Measurements from ENCODE around the gene NPC1L1.
"Not testable (repeated sequence)": the region's sequence is repeated elsewhere in the genome, so short reads cannot be mapped to it uniquely, and the experiment has no call there.

Gene NPC1L1

DNA sequence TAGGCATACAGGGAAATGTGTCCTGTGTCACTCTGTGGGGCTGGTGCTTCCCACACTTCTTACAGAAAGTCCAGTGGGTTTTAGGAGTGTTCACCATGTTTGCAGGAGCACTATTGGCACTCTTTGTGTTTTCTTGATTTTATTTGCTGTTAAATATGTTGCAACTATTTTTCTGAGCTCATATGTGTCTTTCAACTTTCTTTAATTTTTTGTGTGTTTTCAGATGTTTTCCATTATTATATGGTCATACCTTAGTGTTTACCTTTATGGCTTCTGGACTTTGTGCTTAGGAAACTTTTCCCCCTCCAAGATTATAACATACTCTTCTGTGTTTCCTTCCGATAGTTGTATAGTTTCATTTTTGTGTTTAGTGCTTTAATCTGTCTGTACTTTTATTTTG lies 29.9 kb downstream of the NPC1L1 start:
- in situ Hi-C loops (cut with HindIII; ENCODE audit: low sequenced_read_pairs) = no loop called here

DNA sequence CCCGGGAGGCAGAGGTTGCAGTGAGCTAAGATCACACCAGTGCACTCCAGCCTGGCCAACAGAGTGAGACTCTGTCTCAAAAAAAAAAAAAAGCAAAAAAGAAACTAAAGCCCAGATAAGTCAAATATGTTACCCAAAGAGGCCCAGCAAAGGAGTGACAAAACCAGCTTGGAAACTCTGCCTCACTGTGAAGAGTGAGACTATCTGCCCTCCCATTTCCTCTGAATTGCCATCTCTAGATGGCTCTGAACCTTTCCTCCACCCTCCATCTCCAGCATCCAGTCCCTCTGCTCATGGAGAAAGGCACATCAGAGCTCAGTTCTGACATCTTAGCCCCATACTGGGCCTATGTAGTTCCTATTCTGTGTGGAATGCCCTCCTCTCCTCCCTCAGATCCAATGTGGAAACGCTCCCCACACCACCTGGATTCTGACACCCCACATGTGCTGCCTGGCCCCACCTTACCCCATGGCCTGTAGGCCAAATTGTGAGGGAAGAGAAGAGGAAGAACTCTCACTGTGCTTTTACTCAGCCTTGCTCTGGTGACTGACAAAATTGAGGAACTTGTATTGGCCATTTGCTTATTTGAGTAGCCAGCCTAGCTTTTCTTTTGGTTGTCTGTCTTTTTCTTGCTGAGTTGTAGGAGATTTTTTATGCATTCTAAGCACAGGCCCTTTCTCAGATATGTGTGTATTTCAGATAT lies 32.7 kb downstream of the NPC1L1 start:
- in situ Hi-C loops (cut with HindIII; ENCODE audit: low sequenced_read_pairs) = no loop called here

DNA sequence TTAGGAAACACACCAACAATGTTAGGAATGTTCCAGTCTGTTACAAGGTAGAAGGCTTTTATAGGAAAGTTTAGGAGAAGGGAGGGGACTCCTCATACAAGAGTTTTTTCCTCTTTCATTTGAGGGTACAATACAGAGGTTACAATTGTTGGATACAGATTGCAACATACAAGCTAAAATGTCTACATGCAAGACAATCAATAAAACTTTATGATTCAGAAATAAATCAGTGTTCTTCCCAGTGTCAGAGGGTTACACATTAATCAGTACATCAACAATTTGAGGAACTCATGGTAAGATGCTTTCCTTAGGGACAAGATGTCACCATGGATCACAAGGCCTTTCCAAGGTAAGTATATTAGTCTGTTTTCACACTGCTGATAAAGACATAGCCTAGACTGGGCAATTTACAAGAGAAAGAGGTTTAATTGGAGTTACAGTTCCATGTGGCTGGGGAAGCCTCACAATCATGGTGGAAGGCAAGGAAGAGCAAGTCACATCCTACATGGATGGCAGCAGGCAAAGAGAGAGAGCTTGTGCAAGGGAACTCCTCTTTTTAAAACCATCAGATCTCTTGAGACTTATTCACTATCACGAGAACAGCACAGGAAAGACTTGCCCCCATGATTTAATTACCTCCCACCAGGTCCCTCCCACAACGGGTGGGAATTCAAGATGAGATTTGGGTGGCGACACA lies 34.4 kb downstream of the NPC1L1 start:
- in situ Hi-C loops (cut with HindIII; ENCODE audit: low sequenced_read_pairs) = not testable (repeated sequence)

DNA sequence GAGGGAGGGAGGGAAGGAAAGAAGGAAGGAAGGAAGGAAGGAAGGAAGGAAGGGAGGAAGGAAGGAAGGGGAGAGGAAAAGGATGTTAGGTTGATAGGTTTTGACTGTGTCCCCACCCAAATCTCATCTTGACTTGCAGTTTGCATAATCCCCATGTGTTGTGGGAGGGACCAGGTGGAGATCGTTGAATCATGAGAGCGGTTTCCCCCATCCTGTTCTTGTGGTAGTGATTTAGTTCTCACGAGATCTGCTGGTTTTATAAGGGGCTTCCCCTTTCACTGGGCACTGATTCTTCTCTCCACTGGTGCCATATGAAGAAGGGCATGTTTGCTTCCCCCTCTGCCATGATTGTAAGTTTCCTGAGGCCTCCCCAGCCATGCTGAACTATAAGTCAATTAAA lies 35.5 kb downstream of the NPC1L1 start:
- in situ Hi-C loops (cut with HindIII; ENCODE audit: low sequenced_read_pairs) = no loop called here

DNA sequence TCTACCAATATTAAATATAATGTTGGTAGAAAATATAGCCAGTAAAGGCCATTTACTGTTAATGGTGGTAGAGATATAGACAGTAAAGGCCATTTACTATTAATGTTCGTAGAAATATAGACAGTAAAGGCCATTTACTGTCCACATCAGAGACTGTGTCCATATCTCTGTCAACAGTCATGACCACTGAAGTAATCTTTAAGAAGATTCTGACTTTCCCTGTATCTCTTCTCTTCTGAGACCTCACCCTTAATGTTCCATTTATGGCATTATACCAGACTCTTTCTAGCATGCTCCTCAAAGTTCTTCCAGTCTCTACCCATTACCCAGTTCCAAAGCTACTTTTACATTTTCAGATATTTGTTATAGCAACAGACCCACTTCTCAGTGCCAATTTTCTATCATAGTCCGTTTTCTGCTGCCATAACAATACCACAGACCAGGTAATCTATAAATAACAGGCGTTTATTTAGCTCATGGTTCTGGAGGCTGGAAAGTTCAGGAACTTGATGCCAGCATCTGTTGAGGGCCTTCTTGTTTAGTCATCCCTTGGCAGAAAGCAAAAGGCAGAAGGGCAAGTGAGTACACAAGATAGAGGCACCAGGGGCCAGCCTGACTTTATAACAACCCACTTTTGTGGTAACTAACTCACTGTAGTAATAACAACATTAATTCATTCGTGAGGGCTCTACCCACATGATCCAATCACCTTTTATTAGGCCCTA lies 42.7 kb downstream of the NPC1L1 start:
- in situ Hi-C loops (cut with HindIII; ENCODE audit: low sequenced_read_pairs) = no loop called here

DNA sequence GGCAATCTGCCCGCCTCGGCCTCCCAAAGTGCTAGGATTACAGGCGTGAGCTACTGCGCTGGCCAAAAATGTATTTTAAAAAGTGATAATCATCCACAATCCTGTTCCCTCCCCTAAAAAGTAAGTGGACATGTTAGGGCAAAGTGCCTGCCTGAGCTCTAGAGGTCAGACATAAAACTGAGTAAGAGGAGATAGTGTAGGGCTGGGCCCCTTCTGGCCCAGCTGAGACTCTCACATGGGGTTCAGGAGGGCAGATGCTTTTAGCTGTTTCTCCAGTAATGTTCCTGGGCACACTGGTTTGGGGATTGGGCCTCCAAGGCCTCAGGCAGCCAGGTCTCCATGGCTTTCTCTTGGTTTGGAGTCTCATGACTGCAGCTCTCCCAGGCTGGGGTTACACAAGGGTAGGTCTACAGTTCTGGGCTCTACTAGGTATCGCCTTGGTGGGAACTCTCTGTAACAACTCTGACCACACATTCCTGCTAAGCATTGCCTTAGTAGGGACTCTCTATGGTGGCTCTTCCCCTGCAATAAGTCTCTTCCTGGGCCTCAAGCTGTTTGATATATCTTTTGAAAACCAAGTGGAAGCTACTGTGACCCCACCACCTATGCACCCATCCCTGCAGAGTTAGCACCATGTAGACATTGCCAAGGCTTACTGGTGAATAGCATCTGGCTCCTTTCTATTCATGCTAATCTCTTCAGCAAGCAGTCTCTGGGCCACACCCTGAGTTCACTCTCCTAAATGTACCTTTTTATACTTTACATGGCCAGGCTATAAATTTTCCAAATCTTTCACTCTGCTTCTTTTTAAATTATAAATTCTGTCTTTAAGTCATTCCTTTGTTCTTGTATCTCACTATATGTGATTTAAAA lies 43.7 kb downstream of the NPC1L1 start:
- in situ Hi-C loops (cut with HindIII; ENCODE audit: low sequenced_read_pairs) = no loop called here

DNA sequence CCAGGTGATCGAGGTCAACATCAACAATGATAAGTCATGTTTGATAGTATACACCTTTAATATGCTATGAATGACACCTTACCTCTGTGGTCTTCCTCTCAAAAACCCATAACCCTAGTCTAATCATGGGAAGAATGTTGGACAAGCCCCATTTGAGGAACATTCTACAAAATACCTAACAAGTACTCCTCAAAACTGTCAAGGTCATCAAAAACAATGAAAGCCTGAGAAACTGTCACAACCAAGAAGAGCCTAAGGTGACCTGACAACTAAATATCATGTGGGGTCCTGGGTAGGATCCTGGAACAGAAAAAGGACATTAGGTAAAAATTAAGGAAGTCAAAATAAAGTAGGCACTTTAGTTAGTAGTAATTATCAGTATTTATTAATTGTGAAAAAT lies 44.7 kb downstream of the NPC1L1 start:
- in situ Hi-C loops (cut with HindIII; ENCODE audit: low sequenced_read_pairs) = no loop called here

DNA sequence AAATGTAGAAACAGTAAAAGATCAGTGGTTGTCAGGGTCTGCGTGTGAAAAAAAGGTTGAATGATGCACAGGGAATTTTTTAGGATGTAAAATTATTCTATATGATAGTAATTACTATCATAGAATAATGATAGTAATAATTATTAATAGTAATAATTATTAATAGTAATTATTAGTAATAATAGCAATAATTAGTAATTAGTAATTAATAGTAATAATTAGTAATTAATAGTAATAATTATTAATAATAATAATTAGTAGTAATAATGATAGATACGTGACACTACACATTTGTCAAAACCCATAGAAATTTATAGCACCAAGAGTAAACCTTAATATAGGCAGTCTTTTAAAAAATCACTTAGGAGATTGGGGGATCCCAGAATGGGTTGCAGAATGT lies 46.2 kb downstream of the NPC1L1 start:
- in situ Hi-C loops (cut with HindIII; ENCODE audit: low sequenced_read_pairs) = no loop called here

DNA sequence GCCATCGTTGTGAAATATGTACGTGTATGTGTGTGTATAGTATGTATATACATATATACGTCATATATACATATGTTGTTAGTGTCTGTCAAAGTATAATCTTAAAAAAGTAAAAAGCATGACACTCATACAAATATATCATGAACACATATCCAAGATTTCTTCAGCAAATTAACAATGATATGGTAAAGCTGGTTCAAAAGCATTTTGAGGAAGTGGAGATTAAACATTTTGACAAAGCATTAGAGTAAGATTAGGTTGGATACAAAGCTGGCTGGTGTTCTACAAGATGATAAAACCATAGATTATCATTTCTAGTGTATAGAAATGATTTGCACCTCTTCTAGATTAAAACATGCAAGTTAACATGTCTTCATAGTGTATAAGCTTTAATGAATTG lies 49.9 kb downstream of the NPC1L1 start:
- in situ Hi-C loops (cut with HindIII; ENCODE audit: low sequenced_read_pairs) = no loop called here

DNA sequence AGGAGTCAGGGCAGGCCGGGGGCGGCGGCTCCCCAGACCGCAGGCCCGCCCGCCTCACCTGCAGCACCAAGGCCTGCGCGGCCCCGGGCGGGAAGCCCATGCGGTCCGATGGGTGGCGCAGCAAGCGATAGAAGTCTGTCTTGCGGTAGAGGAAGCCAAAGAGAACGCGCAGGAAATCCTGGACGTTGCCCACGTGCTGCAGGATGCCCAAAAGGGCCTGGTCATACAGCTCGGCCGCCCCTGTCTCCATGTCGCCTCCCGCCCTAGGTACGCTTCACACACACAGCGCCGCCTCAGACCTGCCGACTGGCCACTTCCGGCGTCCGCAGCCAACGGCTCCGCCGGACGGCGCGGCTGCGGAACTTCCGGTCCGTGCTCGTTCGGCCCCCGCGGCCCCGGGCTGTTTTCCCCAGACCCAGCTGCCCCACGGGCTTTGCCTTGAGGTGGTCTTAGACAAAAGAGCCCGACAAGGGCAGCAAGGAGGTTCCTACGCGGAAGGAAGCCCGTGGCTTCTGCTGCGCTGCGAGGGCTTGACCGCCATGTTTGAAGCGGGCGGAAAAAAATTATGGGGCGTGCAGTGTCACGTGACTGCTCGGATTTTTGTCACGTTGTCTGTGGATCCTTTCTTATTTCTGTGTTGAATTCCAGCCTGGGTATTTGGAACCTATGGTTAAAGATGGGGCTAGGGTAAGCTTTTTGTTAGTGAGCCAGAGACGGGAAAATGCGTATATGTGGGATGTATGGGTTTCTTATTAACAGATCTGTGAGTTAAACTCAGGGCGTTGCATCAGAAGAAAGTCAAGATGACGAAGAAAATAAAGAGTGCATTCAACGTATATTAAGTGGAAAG lies 50.6 kb downstream of the NPC1L1 start, which contains the start of gene NUDCD3:
NUDCD3 (minus strand) TSS at position 308 of the 850 bp plus-strand sequence; CDS start at position 250, 58 bp downstream.
- in situ Hi-C loops (cut with HindIII; ENCODE audit: low sequenced_read_pairs) = no loop called here

DNA sequence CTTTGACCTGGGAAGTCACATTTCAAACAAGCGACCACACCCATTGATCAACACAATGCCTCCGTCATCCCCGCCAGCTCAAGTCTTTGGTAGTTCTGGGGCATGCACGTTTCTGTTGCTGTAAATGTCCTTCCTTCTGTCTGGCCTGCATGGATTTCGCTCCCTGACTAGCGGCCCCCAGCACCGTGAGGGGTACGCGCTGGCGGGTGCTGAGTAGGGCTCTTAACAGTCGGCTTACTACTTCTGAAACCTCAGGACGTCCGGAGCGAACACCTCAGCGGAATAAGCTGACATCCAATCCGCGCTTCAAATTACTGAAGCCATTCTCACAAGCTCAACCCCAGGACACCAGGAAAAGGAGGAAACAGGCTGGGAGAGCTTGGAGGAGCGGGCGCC lies 51.2 kb downstream of the NPC1L1 start:
- in situ Hi-C loops (cut with HindIII; ENCODE audit: low sequenced_read_pairs) = no loop called here

DNA sequence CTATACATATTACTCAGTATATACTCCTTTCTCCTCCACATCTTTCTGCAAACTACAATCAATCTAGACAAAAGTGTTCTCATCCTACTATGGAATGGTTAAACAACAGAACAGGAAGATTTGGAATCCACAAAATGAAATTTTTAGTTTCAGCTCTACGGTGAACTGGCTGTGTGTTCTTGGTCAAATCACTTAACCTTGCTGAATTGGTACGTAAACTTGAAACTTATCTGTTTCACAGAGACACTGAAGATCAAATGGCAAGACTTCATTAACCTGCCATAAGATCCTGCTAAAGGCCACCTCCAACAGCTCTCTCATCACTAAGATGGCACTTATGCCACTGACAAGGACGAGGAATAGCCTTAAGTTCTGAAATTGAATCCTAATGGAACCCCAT lies 52.2 kb downstream of the NPC1L1 start:
- in situ Hi-C loops (cut with HindIII; ENCODE audit: low sequenced_read_pairs) = no loop called here

DNA sequence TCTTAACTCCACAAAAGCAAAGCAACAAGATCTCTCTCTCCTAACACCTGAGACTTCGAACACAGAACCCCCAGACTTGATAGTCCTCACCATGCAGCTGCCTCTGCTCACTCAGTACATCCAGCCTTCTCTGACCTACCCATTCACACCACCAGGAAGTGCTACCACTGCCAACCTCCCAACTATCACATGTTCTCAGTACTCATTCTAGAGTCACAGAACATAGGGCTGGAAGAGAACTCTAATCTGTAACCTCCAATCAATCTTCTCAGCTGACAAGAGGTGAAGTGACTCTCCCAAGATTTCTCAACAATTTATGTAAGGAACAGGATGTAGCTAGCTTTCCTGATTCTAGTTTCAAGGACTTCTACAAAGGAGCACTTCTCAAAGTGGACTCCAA lies 54.4 kb downstream of the NPC1L1 start:
- in situ Hi-C loops (cut with HindIII; ENCODE audit: low sequenced_read_pairs) = no loop called here

DNA sequence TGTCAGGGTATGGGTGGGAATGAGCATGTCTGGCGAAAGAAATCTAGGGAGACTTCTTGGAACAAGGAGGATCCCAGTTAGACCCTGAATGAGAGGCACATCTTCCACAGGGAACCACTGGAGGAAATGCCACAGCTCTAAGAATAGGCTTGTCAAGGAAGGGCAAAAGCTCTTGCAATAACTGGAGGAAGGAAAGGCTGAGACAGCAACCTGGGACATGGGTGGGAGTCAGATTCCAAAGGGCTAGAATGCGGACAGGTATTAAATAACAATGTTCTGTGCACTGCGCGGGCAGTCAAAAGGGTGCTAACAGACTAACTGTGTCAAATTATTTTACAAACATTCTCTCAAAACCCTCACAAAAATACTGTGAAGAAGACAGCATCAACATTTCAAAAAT lies 55.1 kb downstream of the NPC1L1 start:
- in situ Hi-C loops (cut with HindIII; ENCODE audit: low sequenced_read_pairs) = no loop called here

DNA sequence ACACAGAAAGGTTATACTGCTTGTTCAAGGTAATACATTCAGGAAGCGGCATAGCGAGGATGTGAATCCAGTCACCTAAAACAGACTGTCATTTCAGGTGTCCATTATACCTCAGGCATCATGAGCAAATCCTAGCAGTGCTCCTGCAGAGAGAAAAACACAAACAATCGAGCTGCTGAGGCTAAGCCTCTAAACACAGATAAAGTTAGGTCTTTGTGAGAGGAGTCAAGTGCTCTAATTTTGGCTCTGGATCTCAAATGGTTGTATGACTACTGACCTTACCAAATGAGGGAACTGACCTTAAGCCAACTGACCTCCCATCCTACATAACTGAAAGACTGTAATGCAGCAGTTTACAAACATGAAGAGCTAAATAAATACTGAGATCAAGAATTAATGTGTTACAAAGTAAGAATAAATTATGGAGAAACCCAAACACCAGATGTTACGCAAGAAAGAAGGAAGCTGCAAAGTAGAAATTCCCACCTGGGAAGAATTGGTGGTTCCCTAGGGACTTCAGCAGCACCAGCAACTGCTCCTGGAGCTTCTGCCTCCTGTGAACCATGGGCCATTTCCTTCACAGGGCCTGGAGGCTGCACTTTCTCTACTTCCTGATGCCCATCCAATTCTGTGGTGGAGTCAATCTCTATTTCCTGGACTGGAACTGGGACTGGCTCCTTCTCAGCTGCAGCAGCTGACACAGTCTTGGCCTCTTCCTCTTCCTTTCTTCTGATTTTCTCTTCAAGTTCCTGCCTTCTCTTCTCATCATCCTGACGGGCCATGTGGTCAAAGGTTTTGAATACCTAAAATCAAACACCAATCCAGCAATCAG lies 56.4 kb downstream of the NPC1L1 start:
- in situ Hi-C loops (cut with HindIII; ENCODE audit: low sequenced_read_pairs) = no loop called here

DNA sequence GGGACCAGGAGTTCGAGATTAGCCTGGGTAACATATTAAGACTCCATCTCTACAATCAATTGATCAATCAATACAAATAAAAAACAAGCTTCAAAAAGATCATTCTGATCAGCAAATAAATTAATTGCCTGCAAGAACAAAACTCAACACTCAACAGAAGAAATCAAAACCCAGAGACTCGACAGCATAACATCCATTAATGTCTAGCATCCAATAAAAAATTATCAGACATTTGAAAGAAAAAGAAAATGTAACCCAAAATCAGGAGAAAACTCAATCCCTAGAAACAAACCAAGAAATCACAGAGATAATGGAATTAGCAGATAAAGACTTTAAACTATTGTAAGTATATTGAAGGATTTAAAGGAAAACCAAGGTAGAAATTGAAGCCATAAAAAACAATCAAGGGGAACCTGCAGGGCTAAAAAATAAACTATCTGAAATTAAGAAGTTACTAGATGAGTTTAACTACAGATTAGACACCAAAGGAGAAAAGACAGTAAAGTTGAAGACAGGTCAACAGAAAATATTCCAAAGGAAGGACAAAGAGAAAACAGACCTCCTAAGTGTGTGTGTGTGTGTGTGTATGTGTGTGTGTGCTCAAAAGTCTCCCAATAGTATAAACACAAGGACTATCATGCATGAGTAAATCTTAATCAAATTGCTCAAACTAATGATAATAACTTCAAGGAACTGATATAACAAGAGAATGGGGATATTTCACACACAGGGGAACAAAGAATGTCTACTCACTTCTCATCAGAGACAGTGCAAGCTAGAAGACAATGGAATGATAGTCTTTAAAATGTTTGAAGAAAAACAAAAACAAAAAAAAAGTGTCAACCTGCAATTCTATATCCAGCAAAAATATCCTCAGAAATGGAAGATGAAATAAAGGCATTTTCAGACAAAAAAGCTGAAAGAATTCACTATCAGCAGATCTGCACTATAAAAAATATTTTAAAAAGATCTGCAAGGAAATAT lies 58.3 kb downstream of the NPC1L1 start:
- in situ Hi-C loops (cut with HindIII; ENCODE audit: low sequenced_read_pairs) = no loop called here

DNA sequence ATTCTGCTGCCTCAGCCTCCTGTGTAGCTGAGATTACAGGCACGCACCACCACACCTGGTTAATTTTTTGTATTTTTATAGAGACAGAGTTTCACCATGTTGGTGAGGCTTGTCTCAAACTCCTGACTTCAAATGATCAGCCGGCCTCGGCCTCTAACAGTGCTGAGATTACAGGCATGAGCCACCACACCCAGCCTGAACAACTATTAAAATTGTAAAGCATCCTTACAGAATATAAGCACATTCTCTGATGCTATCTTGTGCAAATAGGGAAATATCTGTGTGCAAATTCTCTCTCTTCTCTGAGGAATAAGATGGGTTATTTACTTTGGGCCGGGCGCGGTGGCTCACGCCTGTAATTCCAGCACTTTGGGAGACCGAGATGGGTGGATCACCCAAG lies 63.2 kb downstream of the NPC1L1 start:
- in situ Hi-C loops (cut with HindIII; ENCODE audit: low sequenced_read_pairs) = no loop called here

Data from DLD1 (cell line).